SK-N-SH (cell line): Measurements from ENCODE around the gene KCTD12. TPM values are rescaled to one million over a fixed set of nuclear protein-coding genes. Genes with fewer than 3 reads are reported as not detected.

Source experiments
- CTCF ChIA-PET: fragments of 300-600, 350-600 bp; formaldehyde crosslinking; extraction: SDS; loops from one replicate; lab custom pipeline; 2021; lab: Yijun Ruan, JAX
- POLR2A ChIA-PET: fragments of 350-600 bp; sonication (Branson Sonifier 250); formaldehyde crosslinking; extraction: SDS; loops from one replicate; lab custom pipeline; 2020; ENCODE audit warnings: antibody characterized with exemption, inconsistent platforms; lab: Yijun Ruan, JAX
- DNase-seq: peaks from one replicate; pipeline ENCODE4 v3.0.0; 2012
- H2AFZ ChIP-seq: fragments of 200-600 bp; sonication (generic); 2 replicates; pipeline ENCODE4 v1.8.1; 2016; ENCODE audit warnings: antibody characterized with exemption, mild to moderate bottlenecking, low read depth
- H3F3A ChIP-seq: fragments of 200-600 bp; sonication (generic); replicated peaks from 2 replicates; pipeline ENCODE3; 2016; ENCODE audit warnings: antibody characterized with exemption, mild to moderate bottlenecking; ENCODE audit not compliant: insufficient read depth
- H3K27ac ChIP-seq, 2 experiments: fragments of 200-500 bp in 1 of 2; fragments of 200-600 bp in 1 of 2; sonication (Bioruptor generic) in 1 of 2; sonication (generic), shearing (Covaris generic) in 1 of 2; 2 replicates each; pipeline versions ENCODE4 v1.5.1 to v1.6.1; 2014 to 2016; ENCODE audit warnings: low read depth in 2 of 2, inconsistent platforms in 1 of 2, low read length in 1 of 2, mild to moderate bottlenecking in 1 of 2, mixed read lengths in 1 of 2
- H3K27me3 ChIP-seq: fragments of 200-600 bp; sonication (generic), shearing (Covaris generic); 2 replicates; pipeline ENCODE4 v1.6.1; 2016; ENCODE audit warnings: mixed run types; ENCODE audit not compliant: insufficient read depth
- H3K36me3 ChIP-seq, 2 experiments: fragments of 200-500 bp in 1 of 2; fragments of 200-600 bp in 1 of 2; sonication (Bioruptor generic) in 1 of 2; sonication (generic) in 1 of 2; replicated peaks in 1 of 2; 2 replicates each; pipeline versions ENCODE3 to v1.5.1; 2014 to 2016; ENCODE audit warnings: low read length in 1 of 2, mild to moderate bottlenecking in 1 of 2; ENCODE audit not compliant: insufficient read depth in 2 of 2, control insufficient read depth in 1 of 2
- H3K4me1 ChIP-seq, 2 experiments: fragments of 200-500 bp in 1 of 2; fragments of 200-600 bp in 1 of 2; sonication (Bioruptor generic) in 1 of 2; sonication (generic), shearing (Covaris generic) in 1 of 2; 2 replicates each; pipeline versions ENCODE4 v1.5.1 to v1.6.1; 2014 to 2016; ENCODE audit warnings: low read depth in 1 of 2, low read length in 1 of 2, mixed run types in 1 of 2; ENCODE audit not compliant: insufficient read depth in 2 of 2, control insufficient read depth in 1 of 2
- H3K4me2 ChIP-seq: fragments of 200-600 bp; sonication (generic), shearing (Covaris generic); 2 replicates; pipeline ENCODE4 v1.6.1; 2017; ENCODE audit warnings: mixed run types
- H3K4me3 ChIP-seq, 2 experiments: fragments of 200-500 bp in 1 of 2; fragments of 200-600 bp in 1 of 2; sonication (Bioruptor generic) in 1 of 2; sonication (generic), shearing (Covaris generic) in 1 of 2; 2 replicates each; pipeline versions ENCODE4 v1.5.1 to v1.8.1; 2014 to 2016; ENCODE audit warnings: low read depth in 2 of 2, inconsistent platforms in 1 of 2, low read length in 1 of 2, mild to moderate bottlenecking in 1 of 2, mixed read lengths in 1 of 2, moderate library complexity in 1 of 2
- H3K79me2 ChIP-seq: fragments of 200-600 bp; sonication (generic); 2 replicates; pipeline ENCODE4 v1.8.1; 2017; ENCODE audit warnings: mild to moderate bottlenecking; ENCODE audit not compliant: insufficient read depth
- H3K9ac ChIP-seq: fragments of 200-600 bp; sonication (generic); 2 replicates; pipeline ENCODE4 v1.6.1; 2017; ENCODE audit warnings: mixed run types
- H3K9me2 ChIP-seq: fragments of 200-600 bp; sonication (generic); 2 replicates; pipeline ENCODE4 v1.6.1; 2017; ENCODE audit warnings: mixed run types
- H3K9me3 ChIP-seq: fragments of 200-600 bp; sonication (generic); 2 replicates; pipeline ENCODE4 v1.6.1; 2017; ENCODE audit warnings: mixed run types, mild to moderate bottlenecking, moderate library complexity
- H4K20me1 ChIP-seq: fragments of 200-600 bp; sonication (generic); 2 replicates; pipeline ENCODE4 v1.6.1; 2017; ENCODE audit warnings: mild to moderate bottlenecking, mixed run types; ENCODE audit not compliant: insufficient read depth
- CHD2 ChIP-seq: fragments of 150-350 bp; IDR thresholded peaks from 2 replicates; pipeline ENCODE4 v1.6.1; 2018; ENCODE audit warnings: low read length; ENCODE audit not compliant: partially characterized antibody
- CTCF ChIP-seq: fragments of 200-600 bp; sonication (generic); IDR thresholded peaks from 2 replicates; pipeline ENCODE4 v1.6.1; 2017; ENCODE audit warnings: antibody characterized with exemption, mild to moderate bottlenecking, moderate library complexity
- FOSL2 ChIP-seq: IDR thresholded peaks from 2 replicates; pipeline ENCODE4 v1.4.0; 2012; ENCODE audit warnings: low read depth, mild to moderate bottlenecking, moderate library complexity, borderline replicate concordance
- FOXJ3 ChIP-seq: sonication (generic); formaldehyde crosslinking; IDR thresholded peaks from 2 replicates; pipeline ENCODE4 v1.5.1; 2020; ENCODE audit warnings: mild to moderate bottlenecking, missing genetic modification reagents
- GABPA ChIP-seq: IDR thresholded peaks from 2 replicates; pipeline ENCODE4 v1.4.0; 2012; ENCODE audit warnings: low read depth, mild to moderate bottlenecking
- GATA2 ChIP-seq: sonication (generic); formaldehyde crosslinking; IDR thresholded peaks from 2 replicates; pipeline ENCODE4 v1.5.0; 2020; ENCODE audit warnings: mild to moderate bottlenecking, missing genetic modification reagents
- IRF3 ChIP-seq: fragments of 150-350 bp; IDR thresholded peaks from 2 replicates; pipeline ENCODE4 v1.6.1; 2016; ENCODE audit warnings: mild to moderate bottlenecking, low read depth, low read length
- MEF2A ChIP-seq: IDR thresholded peaks from 2 replicates; pipeline ENCODE4 v1.4.0; 2012; ENCODE audit warnings: low read depth, borderline replicate concordance
- MXI1 ChIP-seq: IDR thresholded peaks from 2 replicates; pipeline ENCODE4 v1.6.1; 2012; ENCODE audit warnings: mild to moderate bottlenecking, low read depth, low read length, improper control_type of control experiment
- NRF1 ChIP-seq: IDR thresholded peaks from 2 replicates; pipeline ENCODE4 v1.6.1; 2012; ENCODE audit warnings: low read depth, mild to moderate bottlenecking, low read length
- PBX3 ChIP-seq: IDR thresholded peaks from 2 replicates; pipeline ENCODE4; 2012
- POLR2AphosphoS5 ChIP-seq: IDR thresholded peaks from 2 replicates; pipeline ENCODE4 v1.6.1; 2012; ENCODE audit warnings: low read depth, low read length
- RCOR1 ChIP-seq: fragments of 150-350 bp; IDR thresholded peaks from 2 replicates; pipeline ENCODE4 v1.6.1; 2017; ENCODE audit warnings: antibody characterized with exemption, low read length
- RFX5 ChIP-seq: IDR thresholded peaks from 2 replicates; pipeline ENCODE4 v1.6.1; 2012; ENCODE audit warnings: mild to moderate bottlenecking, improper control_type of control experiment, low read length
- SIN3A ChIP-seq: IDR thresholded peaks from 2 replicates; pipeline ENCODE4 v1.6.1; 2012; ENCODE audit warnings: low read depth, mild to moderate bottlenecking, low read length, moderate library complexity, borderline replicate concordance
- SMC3 ChIP-seq: IDR thresholded peaks from 2 replicates; pipeline ENCODE4 v1.6.1; 2012; ENCODE audit warnings: low read depth, low read length, improper control_type of control experiment
- TAF1 ChIP-seq: IDR thresholded peaks from 2 replicates; pipeline ENCODE4 v1.6.1; 2012; ENCODE audit warnings: low read depth, mild to moderate bottlenecking, low read length, moderate library complexity, borderline replicate concordance
- TCF12 ChIP-seq: IDR thresholded peaks from 2 replicates; pipeline ENCODE4 v1.4.0; 2012
- WGBS: methylation state at CpG from one replicate; pipeline ENCODE4 v1.1.6; 2017; ENCODE audit warnings: low lambda C conversion rate; 5-methylcytosine and 5-hydroxymethylcytosine counted together
- polyA plus RNA-seq, 3 experiments: library from polyadenylated mRNA; depleted of rRNA; stranded (reverse); fragments of >200 nt; gene quantifications; 2 replicates each; pipeline ENCODE4 v1.2.3, GENCODE V29; 2012

The KCTD12 gene
- polyA plus RNA-seq, 1 of the 3 experiments (the other 2 are of a cell fraction) = 1.0 TPM

GRCh38 chr13:76860706-76861105 is 25.5 kb downstream of the KCTD12 start:
- ChIA-PET POLR2A (interaction anchor here (0.6 kb wide), 1 partner anchor 13 kb away, joined by 5 read pairs; no protein-coding TSS in a partner anchor), CTCF (interaction anchor here (0.8 to 1.8 kb wide), 4 partner anchors 9 to 24 kb away, joined by 3 to 6 read pairs (median 4); no protein-coding TSS in a partner anchor)

More at GRCh38 chr13:76860706-76861105, 25.5 kb downstream of the KCTD12 start:
- Histone ChIP-seq H3K4me3 (no peak overlapping the region), H3K9me3 (no peaks in the 10 kb centered on the region), H3K9ac (no peak overlapping the region), H3F3A (no peaks in the 10 kb centered on the region), H3K9me2 (no peaks in the 10 kb centered on the region), H4K20me1 (no peaks in the 10 kb centered on the region), H2AFZ (no peak overlapping the region), H3K4me2 (no peak overlapping the region), H3K36me3 (no peaks in the 10 kb centered on the region), H3K4me1 (peaks cover 0 to 2% of the 10 kb centered on the region in 2 experiments; a peak in 1 of 4 replicates), H3K27me3 (no peaks in the 10 kb centered on the region), H3K79me2 (no peaks in the 10 kb centered on the region), H3K27ac (no peak overlapping the region)
- no peak for TF ChIP-seq MEF2A
- no peak for TF ChIP-seq RFX5
- no peak for TF ChIP-seq RCOR1
- TF ChIP-seq MXI1 = no peak
- TF ChIP-seq SIN3A = no peak
- TF ChIP-seq TCF12 = no peak
- no peak for TF ChIP-seq GATA2 (CRISPR knock-in tag)
- TF ChIP-seq TAF1 = no peak
- TF ChIP-seq NRF1 = no peak
- TF ChIP-seq POLR2AphosphoS5 = no peak
- TF ChIP-seq GABPA = no peak
- no peak for TF ChIP-seq SMC3
- TF ChIP-seq IRF3 = no peak
- no peak for TF ChIP-seq FOXJ3 (CRISPR knock-in tag)
- TF ChIP-seq PBX3 = no peak
- TF ChIP-seq CHD2 = no peak
- no peak for TF ChIP-seq CTCF
- TF ChIP-seq FOSL2 = no peak
- no peak for DNase-seq
- 82% methylated on average over 2 of the region's 2 CpGs for WGBS
